HCT116 (cell line): Measurements from ENCODE around the gene CHCHD3. TPM values are rescaled to one million over a fixed set of nuclear protein-coding genes. Genes with fewer than 3 reads are reported as not detected.

Experiments used
- ATAC-seq: fragments of 200-7000 bp; cut with Tn5 transposase; 2 replicates; pipeline ENCODE4 v1.9.1; 2020; ENCODE audit warnings: mild to moderate bottlenecking, moderate library complexity
- BruUV-seq: library from RNA; stranded (reverse); fragments of 400-500 nt; replicated peaks from 2 replicates; lab custom pipeline; 2021; lab: Mats Ljungman, UMichigan
- CTCF ChIA-PET: fragments of 300-600 bp; sonication (Branson Sonifier 250); formaldehyde crosslinking; loops from one replicate; lab custom pipeline; 2021; ENCODE audit warnings: antibody characterized with exemption; lab: Charles Lee
- POLR2A ChIA-PET: fragments of 300-600, 350-600 bp; sonication (Branson Sonifier 250); formaldehyde crosslinking; loops from one replicate; lab custom pipeline; 2021; ENCODE audit warnings: antibody characterized with exemption; lab: Charles Lee
- RAD21 ChIA-PET, 2 experiments: fragments of 300-600 bp; sonication (Branson Sonifier 250); formaldehyde crosslinking; loops; one replicate each; lab custom pipeline; 2023; ENCODE audit warnings: low total read pairs in 2 of 2; ENCODE audit not compliant: uncharacterized antibody in 2 of 2, unreplicated experiment in 2 of 2, low non-redundant PET in 1 of 2; lab: Charles Lee
- DNase-seq: peaks from one replicate; pipeline ENCODE4 v3.0.0-alpha.2; 2010; ENCODE audit warnings: low read depth, low spot score
- H2AFZ ChIP-seq: fragments of 200-600 bp; shearing (Covaris generic), sonication (generic); 2 replicates; pipeline ENCODE4 v1.6.1; 2017; ENCODE audit warnings: low read depth, mixed run types, mixed read lengths, antibody characterized with exemption, low read length; ENCODE audit not compliant: poor library complexity, severe bottlenecking
- H3K27ac ChIP-seq: 2 replicates; pipeline ENCODE4 v1.5.1; 2012; ENCODE audit warnings: low read depth, low read length
- H3K27me3 ChIP-seq: fragments of 200-600 bp; sonication (generic); 2 replicates; pipeline ENCODE4 v1.6.1; 2016; ENCODE audit warnings: mixed run types, low read length, mixed read lengths; ENCODE audit not compliant: insufficient read depth
- H3K36me3 ChIP-seq, 2 experiments: fragments of 200-500 bp in 1 of 2; fragments of 200-600 bp in 1 of 2; sonication (Bioruptor generic) in 1 of 2; sonication (generic) in 1 of 2; 2 replicates each; pipeline versions ENCODE4 v1.5.1 to v1.6.1; 2014 to 2016; ENCODE audit warnings: low read length in 2 of 2, inconsistent platforms in 1 of 2, mixed read lengths in 1 of 2, mixed run types in 1 of 2; ENCODE audit not compliant: insufficient read depth in 2 of 2, control insufficient read depth in 1 of 2
- H3K4me1 ChIP-seq, 2 experiments: fragments of 200-600 bp in 1 of 2; sonication (generic) in 1 of 2; 2 replicates each; pipeline versions ENCODE4 v1.5.1 to v1.6.1; 2012 to 2017; ENCODE audit warnings: low read length in 2 of 2, inconsistent platforms in 1 of 2, mild to moderate bottlenecking in 1 of 2, mixed read lengths in 1 of 2, mixed run types in 1 of 2, moderate library complexity in 1 of 2; ENCODE audit not compliant: insufficient read depth in 2 of 2, control insufficient read depth in 1 of 2
- H3K4me2 ChIP-seq: fragments of 200-600 bp; sonication (generic); 2 replicates; pipeline ENCODE4 v1.6.1; 2017; ENCODE audit warnings: mixed run types, low read length, mixed read lengths
- H3K4me3 ChIP-seq, 2 experiments: fragments of 200-600 bp in 1 of 2; sonication (generic) in 1 of 2; replicated peaks in 1 of 2; 2 replicates each; pipeline ENCODE4 v1.5.1; 2011 to 2016; ENCODE audit warnings: low read length in 2 of 2, control low read depth in 1 of 2, low read depth in 1 of 2, mild to moderate bottlenecking in 1 of 2, mixed read lengths in 1 of 2, mixed run types in 1 of 2
- H3K79me2 ChIP-seq: fragments of 200-600 bp; sonication (generic); 2 replicates; pipeline ENCODE4 v1.6.1; 2017; ENCODE audit warnings: mild to moderate bottlenecking, mixed run types, low read length, moderate library complexity, mixed read lengths; ENCODE audit not compliant: insufficient read depth
- H3K9ac ChIP-seq: fragments of 200-600 bp; sonication (generic); 2 replicates; pipeline ENCODE4 v1.6.1; 2016; ENCODE audit warnings: low read length, mixed read lengths
- H3K9me2 ChIP-seq: fragments of 200-600 bp; sonication (generic), shearing (Covaris generic); 2 replicates; pipeline ENCODE4 v1.6.1; 2017; ENCODE audit warnings: mixed run types, mild to moderate bottlenecking, moderate library complexity; ENCODE audit not compliant: insufficient read depth
- H3K9me3 ChIP-seq, 2 experiments: fragments of 200-500 bp in 1 of 2; fragments of 200-600 bp in 1 of 2; sonication (Bioruptor generic) in 1 of 2; sonication (generic) in 1 of 2; 2 replicates each; pipeline ENCODE4 v1.6.1; 2014 to 2017; ENCODE audit warnings: low read length in 2 of 2, mixed read lengths in 2 of 2, inconsistent platforms in 1 of 2, low read depth in 1 of 2, mild to moderate bottlenecking in 1 of 2, mixed run types in 1 of 2, moderate library complexity in 1 of 2; ENCODE audit not compliant: control insufficient read depth in 1 of 2, insufficient read depth in 1 of 2
- H4K20me1 ChIP-seq: fragments of 200-600 bp; sonication (generic), shearing (Covaris generic); 2 replicates; pipeline ENCODE4 v1.6.1; 2017; ENCODE audit warnings: mixed run types, mild to moderate bottlenecking, moderate library complexity; ENCODE audit not compliant: insufficient read depth
- CBX3 ChIP-seq: IDR thresholded peaks from 2 replicates; pipeline ENCODE4 v1.6.1; 2012; ENCODE audit warnings: low read depth
- CEBPB ChIP-seq: IDR thresholded peaks from 2 replicates; pipeline ENCODE4 v1.6.1; 2012; ENCODE audit warnings: low read depth
- EGR1 ChIP-seq: IDR thresholded peaks from 2 replicates; pipeline ENCODE4 v1.6.1; 2012; ENCODE audit warnings: low read depth
- FOSL1 ChIP-seq: IDR thresholded peaks from 2 replicates; pipeline ENCODE4 v1.6.1; 2012; ENCODE audit warnings: low read depth
- JUND ChIP-seq: IDR thresholded peaks from 2 replicates; pipeline ENCODE4 v1.6.1; 2012
- POLR2A ChIP-seq: IDR thresholded peaks from 2 replicates; pipeline ENCODE4 v1.7.0; 2011; ENCODE audit warnings: borderline replicate concordance; ENCODE audit not compliant: insufficient read depth, insufficient read length; ENCODE audit errors: extremely low read depth
- POLR2AphosphoS5 ChIP-seq: IDR thresholded peaks from 2 replicates; pipeline ENCODE4 v1.6.1; 2011; ENCODE audit warnings: mild to moderate bottlenecking, low read depth, low read length, moderate library complexity
- SIN3A ChIP-seq: IDR thresholded peaks from 2 replicates; pipeline ENCODE4 v1.6.1; 2012; ENCODE audit warnings: low read depth
- SRF ChIP-seq: IDR thresholded peaks from 2 replicates; pipeline ENCODE4 v1.6.1; 2012; ENCODE audit warnings: low read depth
- TCF7L2 ChIP-seq: IDR thresholded peaks from 2 replicates; pipeline ENCODE4 v1.7.0; 2011; ENCODE audit warnings: borderline replicate concordance, inconsistent platforms; ENCODE audit not compliant: insufficient read depth, insufficient read length; ENCODE audit errors: extremely low read depth
- YY1 ChIP-seq: IDR thresholded peaks from 2 replicates; pipeline ENCODE4 v1.6.1; 2011; ENCODE audit warnings: low read length, low read depth, moderate library complexity, mild to moderate bottlenecking; ENCODE audit not compliant: insufficient replicate concordance; ENCODE audit errors: extremely low read depth
- intact Hi-C: fragments of 100-400 bp; cut with micrococcal nuclease; formaldehyde crosslinking; loops from 2 replicates; pipeline ENCODE4 v1.10.0; 2022
- total RNA-seq: library from RNA; stranded (reverse); gene quantifications from one replicate; pipeline ENCODE4 v1.2.1, GENCODE V29; 2021; ENCODE audit not compliant: unreplicated experiment
- TF ChIP-seq, protein P1 (sequence below): IDR thresholded peaks from 2 replicates; pipeline ENCODE4 v1.6.1; 2012
- TF ChIP-seq, protein P2 (sequence below), 3 experiments: fragments of 200-600 bp in 1 of 3; sonication (generic) in 1 of 3; IDR thresholded peaks in 2 of 3; conservative IDR thresholded peaks in 1 of 3; 2 replicates each; pipeline ENCODE4 v1.5.1; 2012 to 2017; ENCODE audit warnings: low read depth in 2 of 3, low read length in 2 of 3, antibody characterized with exemption in 1 of 3, borderline replicate concordance in 1 of 3, control low read depth in 1 of 3, mild to moderate bottlenecking in 1 of 3, mixed read lengths in 1 of 3, mixed run types in 1 of 3, moderate library complexity in 1 of 3; ENCODE audit not compliant: insufficient read depth in 1 of 3
- TF ChIP-seq, protein P3 (sequence below): IDR thresholded peaks from 2 replicates; pipeline ENCODE4 v1.6.1; 2012; ENCODE audit warnings: low read depth

The CHCHD3 gene
- total RNA-seq, 1 experiment from 2014 or later = 73.5 TPM

DNA sequence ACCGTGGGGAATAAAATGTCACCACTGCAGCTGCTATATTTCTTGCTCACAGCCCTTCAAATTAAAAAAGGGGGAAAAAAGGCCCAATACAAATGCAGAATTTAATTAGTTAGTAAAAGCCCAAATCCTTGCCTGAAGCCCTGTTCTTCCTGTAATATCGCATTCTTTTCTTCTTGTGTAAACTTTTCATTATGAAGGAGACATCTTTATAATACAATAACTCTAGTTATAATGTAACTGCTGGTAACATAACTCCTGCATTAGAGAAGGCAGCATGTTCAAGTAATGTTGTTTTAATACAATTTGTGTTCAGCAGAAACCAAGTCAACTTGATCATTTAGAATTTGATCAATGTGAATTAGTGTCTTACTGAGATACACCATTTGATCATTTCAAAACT, 250.9 kb downstream of the CHCHD3 start:
- RAD21 ChIA-PET = no interaction called here

More for the DNA sequence above, 250.9 kb downstream of the CHCHD3 start:
- Histone ChIP-seq H3K27ac (no peak overlapping the region), H3K4me3 (no peak overlapping the region), H3K9me2 (no peaks in the 10 kb centered on the region), H2AFZ (no peak overlapping the region), H3K9me3 (no peaks in the 10 kb centered on the region), H3K9ac (no peak overlapping the region), H3K79me2 (no peaks in the 10 kb centered on the region), H3K27me3 (no peaks in the 10 kb centered on the region), H3K4me2 (no peak overlapping the region), H4K20me1 (no peaks in the 10 kb centered on the region), H3K36me3 (no peaks in the 10 kb centered on the region), H3K4me1 (no peaks in the 10 kb centered on the region)
- TF ChIP-seq FOSL1 (no peak), POLR2A (no peak), SRF (no peak), SIN3A (no peak), EGR1 (no peak), POLR2AphosphoS5 (no peak), CEBPB (no peak), TCF7L2 (no peak), CBX3 (no peak), JUND (no peak), YY1 (no peak)
- TF ChIP-seq, protein P1, sequence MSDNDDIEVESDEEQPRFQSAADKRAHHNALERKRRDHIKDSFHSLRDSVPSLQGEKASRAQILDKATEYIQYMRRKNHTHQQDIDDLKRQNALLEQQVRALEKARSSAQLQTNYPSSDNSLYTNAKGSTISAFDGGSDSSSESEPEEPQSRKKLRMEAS = no peak
- TF ChIP-seq, protein P2, sequence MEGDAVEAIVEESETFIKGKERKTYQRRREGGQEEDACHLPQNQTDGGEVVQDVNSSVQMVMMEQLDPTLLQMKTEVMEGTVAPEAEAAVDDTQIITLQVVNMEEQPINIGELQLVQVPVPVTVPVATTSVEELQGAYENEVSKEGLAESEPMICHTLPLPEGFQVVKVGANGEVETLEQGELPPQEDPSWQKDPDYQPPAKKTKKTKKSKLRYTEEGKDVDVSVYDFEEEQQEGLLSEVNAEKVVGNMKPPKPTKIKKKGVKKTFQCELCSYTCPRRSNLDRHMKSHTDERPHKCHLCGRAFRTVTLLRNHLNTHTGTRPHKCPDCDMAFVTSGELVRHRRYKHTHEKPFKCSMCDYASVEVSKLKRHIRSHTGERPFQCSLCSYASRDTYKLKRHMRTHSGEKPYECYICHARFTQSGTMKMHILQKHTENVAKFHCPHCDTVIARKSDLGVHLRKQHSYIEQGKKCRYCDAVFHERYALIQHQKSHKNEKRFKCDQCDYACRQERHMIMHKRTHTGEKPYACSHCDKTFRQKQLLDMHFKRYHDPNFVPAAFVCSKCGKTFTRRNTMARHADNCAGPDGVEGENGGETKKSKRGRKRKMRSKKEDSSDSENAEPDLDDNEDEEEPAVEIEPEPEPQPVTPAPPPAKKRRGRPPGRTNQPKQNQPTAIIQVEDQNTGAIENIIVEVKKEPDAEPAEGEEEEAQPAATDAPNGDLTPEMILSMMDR (IDR thresholded peaks at IDR 0.05 in 2 of 3, conservative IDR thresholded peaks at IDR 0.05 in 1 of 3; ENCODE audit: borderline replicate concordance in 1 of 3, insufficient read depth in 1 of 3, low read depth in 2 of 3, low read length in 2 of 3) = no peak
- TF ChIP-seq, protein P3, sequence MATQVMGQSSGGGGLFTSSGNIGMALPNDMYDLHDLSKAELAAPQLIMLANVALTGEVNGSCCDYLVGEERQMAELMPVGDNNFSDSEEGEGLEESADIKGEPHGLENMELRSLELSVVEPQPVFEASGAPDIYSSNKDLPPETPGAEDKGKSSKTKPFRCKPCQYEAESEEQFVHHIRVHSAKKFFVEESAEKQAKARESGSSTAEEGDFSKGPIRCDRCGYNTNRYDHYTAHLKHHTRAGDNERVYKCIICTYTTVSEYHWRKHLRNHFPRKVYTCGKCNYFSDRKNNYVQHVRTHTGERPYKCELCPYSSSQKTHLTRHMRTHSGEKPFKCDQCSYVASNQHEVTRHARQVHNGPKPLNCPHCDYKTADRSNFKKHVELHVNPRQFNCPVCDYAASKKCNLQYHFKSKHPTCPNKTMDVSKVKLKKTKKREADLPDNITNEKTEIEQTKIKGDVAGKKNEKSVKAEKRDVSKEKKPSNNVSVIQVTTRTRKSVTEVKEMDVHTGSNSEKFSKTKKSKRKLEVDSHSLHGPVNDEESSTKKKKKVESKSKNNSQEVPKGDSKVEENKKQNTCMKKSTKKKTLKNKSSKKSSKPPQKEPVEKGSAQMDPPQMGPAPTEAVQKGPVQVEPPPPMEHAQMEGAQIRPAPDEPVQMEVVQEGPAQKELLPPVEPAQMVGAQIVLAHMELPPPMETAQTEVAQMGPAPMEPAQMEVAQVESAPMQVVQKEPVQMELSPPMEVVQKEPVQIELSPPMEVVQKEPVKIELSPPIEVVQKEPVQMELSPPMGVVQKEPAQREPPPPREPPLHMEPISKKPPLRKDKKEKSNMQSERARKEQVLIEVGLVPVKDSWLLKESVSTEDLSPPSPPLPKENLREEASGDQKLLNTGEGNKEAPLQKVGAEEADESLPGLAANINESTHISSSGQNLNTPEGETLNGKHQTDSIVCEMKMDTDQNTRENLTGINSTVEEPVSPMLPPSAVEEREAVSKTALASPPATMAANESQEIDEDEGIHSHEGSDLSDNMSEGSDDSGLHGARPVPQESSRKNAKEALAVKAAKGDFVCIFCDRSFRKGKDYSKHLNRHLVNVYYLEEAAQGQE = no peak
- CTCF ChIA-PET = no interaction called here
- no peak for ATAC-seq
- DNase-seq = no peak
- intact Hi-C loops = no loop called here
- no TSS peak for BruUV-seq
- POLR2A ChIA-PET = no interaction called here
